HepG2 (cell line): ENCODE results near the gene CDC37. TPM values are rescaled to one million over a fixed set of nuclear protein-coding genes. Genes with fewer than 3 reads are reported as not detected.

ENCODE experiments used
- CC2D1A ChIP-seq: sonication (generic); formaldehyde crosslinking; IDR thresholded peaks from 2 replicates; pipeline ENCODE4 v1.8.1; 2023; ENCODE audit warnings: mild to moderate bottlenecking, missing genetic modification reagents
- CREB3 ChIP-seq: sonication (generic); formaldehyde crosslinking; IDR thresholded peaks from 2 replicates; pipeline ENCODE4 v1.5.0; 2020; ENCODE audit warnings: missing genetic modification reagents
- DDIT3 ChIP-seq: sonication (generic); formaldehyde crosslinking; IDR thresholded peaks from 2 replicates; pipeline ENCODE4 v1.4.0; 2020; ENCODE audit warnings: mild to moderate bottlenecking, missing genetic modification reagents
- DNMT1 ChIP-seq: sonication (generic); formaldehyde crosslinking; IDR thresholded peaks from 2 replicates; pipeline ENCODE4 v1.5.1; 2020; ENCODE audit warnings: mild to moderate bottlenecking, missing genetic modification reagents
- FOXP1 ChIP-seq, 2 experiments: fragments of 450-650 bp in 1 of 2; IDR thresholded peaks; 2 replicates each; pipeline ENCODE4 v1.6.1; 2017 to 2018; ENCODE audit warnings: antibody characterized with exemption in 1 of 2
- GATAD2A ChIP-seq: IDR thresholded peaks from 2 replicates; pipeline ENCODE4 v1.6.1; 2016
- HMGA1 ChIP-seq: sonication (generic); formaldehyde crosslinking; conservative IDR thresholded peaks from 2 replicates; pipeline ENCODE4 v1.4.0; 2020; ENCODE audit warnings: missing genetic modification reagents
- IRF9 ChIP-seq: sonication (generic); formaldehyde crosslinking; IDR thresholded peaks from 2 replicates; pipeline ENCODE4 v1.8.0; 2022; ENCODE audit warnings: missing genetic modification reagents, mild to moderate bottlenecking, borderline replicate concordance
- KAT8 ChIP-seq: IDR thresholded peaks from 2 replicates; pipeline ENCODE4 v1.6.1; 2016; ENCODE audit warnings: missing genetic modification reagents, missing compliant biosample characterization
- MTF2 ChIP-seq: sonication (generic); formaldehyde crosslinking; IDR thresholded peaks from 2 replicates; pipeline ENCODE4 v1.5.0; 2020; ENCODE audit warnings: missing genetic modification reagents, borderline replicate concordance
- NR3C1 ChIP-seq: sonication (generic); formaldehyde crosslinking; IDR thresholded peaks from 2 replicates; pipeline ENCODE4 v1.4.0; 2020; ENCODE audit warnings: missing genetic modification reagents
- PRPF4 ChIP-seq: fragments of 200-400 bp; formaldehyde crosslinking; IDR thresholded peaks from 2 replicates; pipeline ENCODE4 v1.6.1; 2016; ENCODE audit warnings: low read length, low read depth; ENCODE audit not compliant: poor library complexity, severe bottlenecking
- RFXANK ChIP-seq: IDR thresholded peaks from 2 replicates; pipeline ENCODE4 v1.6.1; 2016
- SRF ChIP-seq: IDR thresholded peaks from 2 replicates; pipeline ENCODE4 v1.6.1; 2011; ENCODE audit warnings: mild to moderate bottlenecking, low read depth, low read length, moderate library complexity
- STAT5B ChIP-seq: sonication (generic); formaldehyde crosslinking; IDR thresholded peaks from 2 replicates; pipeline ENCODE4 v1.4.0; 2020; ENCODE audit warnings: missing genetic modification reagents
- SUZ12 ChIP-seq: fragments of 150-350 bp; IDR thresholded peaks from 2 replicates; pipeline ENCODE4 v1.6.1; 2014; ENCODE audit warnings: low read depth, low read length
- TAF1 ChIP-seq: sonication (generic); formaldehyde crosslinking; IDR thresholded peaks from 2 replicates; pipeline ENCODE4 v1.4.0; 2020; ENCODE audit warnings: missing genetic modification reagents
- TGIF2 ChIP-seq: IDR thresholded peaks from 2 replicates; pipeline ENCODE4 v1.6.1; 2016; ENCODE audit warnings: control low read depth, missing compliant biosample characterization
- TP53 ChIP-seq: sonication (generic); formaldehyde crosslinking; conservative IDR thresholded peaks from 2 replicates; pipeline ENCODE4 v1.4.0; 2020; ENCODE audit warnings: missing genetic modification reagents
- TSC22D2 ChIP-seq: sonication (generic); formaldehyde crosslinking; IDR thresholded peaks from 2 replicates; pipeline ENCODE4 v1.5.1; 2020; ENCODE audit warnings: missing genetic modification reagents, mild to moderate bottlenecking, borderline replicate concordance
- ZNF17 ChIP-seq: sonication (generic); formaldehyde crosslinking; IDR thresholded peaks from 2 replicates; pipeline ENCODE4 v1.5.0; 2020; ENCODE audit warnings: mild to moderate bottlenecking, missing genetic modification reagents
- ZNF224 ChIP-seq: sonication (generic); formaldehyde crosslinking; IDR thresholded peaks from 2 replicates; pipeline ENCODE4 v1.5.0; 2020; ENCODE audit warnings: mild to moderate bottlenecking, missing genetic modification reagents
- ZNF24 ChIP-seq: fragments of 450-650 bp; IDR thresholded peaks from 2 replicates; pipeline ENCODE4 v1.6.1; 2017; ENCODE audit warnings: antibody characterized with exemption, mild to moderate bottlenecking
- ZNF251 ChIP-seq: sonication (generic); formaldehyde crosslinking; IDR thresholded peaks from 2 replicates; pipeline ENCODE4 v1.9.0; 2021; ENCODE audit warnings: mild to moderate bottlenecking, missing genetic modification reagents
- ZNF331 ChIP-seq: sonication (generic); formaldehyde crosslinking; IDR thresholded peaks from 2 replicates; pipeline ENCODE4 v1.4.0; 2020; ENCODE audit warnings: missing genetic modification reagents
- ZNF337 ChIP-seq: sonication (generic); formaldehyde crosslinking; IDR thresholded peaks from 2 replicates; pipeline ENCODE4 v1.5.1; 2020; ENCODE audit warnings: missing genetic modification reagents, low read depth, mild to moderate bottlenecking, borderline replicate concordance
- ZNF382 ChIP-seq: sonication (generic); formaldehyde crosslinking; IDR thresholded peaks from 2 replicates; pipeline ENCODE4 v1.5.0; 2020; ENCODE audit warnings: missing genetic modification reagents, mild to moderate bottlenecking, borderline replicate concordance
- ZNF552 ChIP-seq: sonication (generic); formaldehyde crosslinking; IDR thresholded peaks from 2 replicates; pipeline ENCODE4 v1.9.0; 2022; ENCODE audit warnings: missing genetic modification reagents, mild to moderate bottlenecking, borderline replicate concordance
- polyA plus RNA-seq, 8 experiments: library from polyadenylated mRNA; depleted of rRNA in 3 of 8; stranded (reverse) in 7 of 8; unstranded in 1 of 8; fragments of >200 nt; fragmentation: Illumina TruSeq in 4 of 8; extraction: Trizol in 4 of 8; gene quantifications; 2 replicates each; pipeline versions ENCODE4 v1.2.1 to v1.2.3, GENCODE V29; 2011 to 2016; ENCODE audit warnings: low read depth in 4 of 8, missing spikeins in 1 of 8, mixed read lengths in 1 of 8; ENCODE audit not compliant: insufficient read depth in 1 of 8
- total RNA-seq, 5 experiments: library from RNA; depleted of rRNA; stranded (reverse); fragments of >200 nt; fragmentation: Illumina TruSeq; extraction: Trizol; gene quantifications; 2 replicates each; pipeline ENCODE4 v1.2.3, GENCODE V29; 2016; ENCODE audit warnings: low read depth in 1 of 5

The CDC37 gene
- total and polyA plus RNA-seq, 2 of the 13 experiments (the other 11 are each of a cell fraction or from before 2014, with no cell fraction given), result 158 to 177 TPM

- TF ChIP-seq TAF1 (peak; percentile 33; the same call in 1 of the 2 replicates), DNMT1 (CRISPR knock-in tag) (no peak), CC2D1A (CRISPR knock-in tag) (0 out of 2 replicates have a peak, but pooled peaks have one; percentile 71), ZNF337 (CRISPR knock-in tag) (no peak), ZNF382 (CRISPR knock-in tag) (no peak), SRF (no peak), ZNF331 (peak; percentile 52), PRPF4 (no peak), ZNF251 (CRISPR knock-in tag) (no peak), SUZ12 (no peak), RFXANK (CRISPR knock-in tag) (peak; percentile 88), FOXP1 (IDR thresholded peaks at IDR 0.05) (no peak), FOXP1 (CRISPR knock-in tag; IDR thresholded peaks at IDR 0.05) (no peak), CREB3 (CRISPR knock-in tag) (no peak), TP53 (0 out of 2 replicates have a peak, but pooled peaks have one; percentile 84), STAT5B (CRISPR knock-in tag) (0 out of 2 replicates have a peak, but pooled peaks have one; percentile 42), MTF2 (peak; percentile 96), DDIT3 (CRISPR knock-in tag) (0 out of 2 replicates have a peak, but pooled peaks have one; percentile 42), NR3C1 (CRISPR knock-in tag) (no peak), KAT8 (CRISPR knock-in tag) (peak; percentile 80), HMGA1 (no peak), ZNF224 (CRISPR knock-in tag) (no peak), IRF9 (CRISPR knock-in tag) (peak; percentile 73; the same call in 1 of the 2 replicates), ZNF552 (peak; percentile 43; the same call in 1 of the 2 replicates), ZNF17 (CRISPR knock-in tag) (no peak), GATAD2A (CRISPR knock-in tag) (peak; percentile 75), TGIF2 (CRISPR knock-in tag) (peak; percentile 28; the same call in 1 of the 2 replicates), ZNF24 (0 out of 2 replicates have a peak, but pooled peaks have one; percentile 26), TSC22D2 (CRISPR knock-in tag) (no peak)
Measured at GRCh38 chr19:10416380-10417257, 13.3 kb upstream of the CDC37 start (continued).
